Measurements from ENCODE around the gene PISD. TPM values are rescaled to one million over a fixed set of nuclear protein-coding genes. Genes with fewer than 3 reads are reported as not detected.
"Not testable (repeated sequence)": the region's sequence is repeated elsewhere in the genome, so short reads cannot be mapped to it uniquely, and the experiment has no call there.

Gene PISD
- total and polyA plus RNA-seq, 9 of the 15 experiments (the other 6 are each of a cell fraction or from before 2014, with no cell fraction given), result 24.5 to 65.9 (median 36.6) TPM

GRCh38 chr22:31668849-31669248, 6.8 kb upstream of the PISD start:
- FAIRE-seq; CTCF ChIA-PET (ENCODE audit: low intra/inter-chr PET ratio); H4K20me1 ChIP-seq (replicated peaks; ENCODE audit: control insufficient read depth, insufficient read depth, low read length); H3K4me3 ChIP-seq; BruUV-seq (replicated peaks); H3K36me3 ChIP-seq (ENCODE audit: control insufficient read depth, insufficient read depth, low read length); ATAC-seq; H3K27ac ChIP-seq (ENCODE audit: extremely low read depth, low read depth, low read length); H3K4me1 ChIP-seq (replicated peaks in 1 of 2; ENCODE audit: control insufficient read depth in 2 of 2, insufficient read depth in 2 of 2, low read length in 2 of 2); DNase-seq (ENCODE audit: extremely low read depth in 1 of 4, low spot score in 3 of 4); H2AFZ ChIP-seq (ENCODE audit: low read depth, low read length); H3K9ac ChIP-seq (ENCODE audit: insufficient read depth in 1 of 2, low read depth in 2 of 2, low read length in 2 of 2); H3K79me2 ChIP-seq (ENCODE audit: control insufficient read depth, insufficient read depth, low read length); H3K9me1 ChIP-seq (ENCODE audit: control insufficient read depth, insufficient read depth, low read length); H3K4me2 ChIP-seq (ENCODE audit: insufficient read depth, low read length); H3K27me3 ChIP-seq (ENCODE audit: control insufficient read depth in 2 of 2, insufficient read depth in 2 of 2, low read length in 2 of 2); H3K9me3 ChIP-seq (replicated peaks; ENCODE audit: control insufficient read depth, insufficient read depth, low read depth, low read length); POLR2A ChIA-PET: not testable (repeated sequence)
- in situ Hi-C loops (cut with MboI) (loop anchor here (5.0 kb wide), 1 partner anchor 298 kb away; no protein-coding TSS in a partner anchor), intact Hi-C loops (cut with micrococcal nuclease) (loop anchor here (10.0 kb wide), 2 partner anchors 86 to 206 kb away; partner anchors contain the start of genes DEPDC5 and PRR14L)
- 47% methylated on average over 3 of the region's 4 CpGs for WGBS (ENCODE audit: insufficient coverage, low coverage, missing lambda C conversion rate)
- TF ChIP-seq CEBPB (tag; IDR thresholded peaks at IDR 0.05), result 0 out of 2 replicates have a peak, but pooled peaks have one; percentile 13

DNA sequence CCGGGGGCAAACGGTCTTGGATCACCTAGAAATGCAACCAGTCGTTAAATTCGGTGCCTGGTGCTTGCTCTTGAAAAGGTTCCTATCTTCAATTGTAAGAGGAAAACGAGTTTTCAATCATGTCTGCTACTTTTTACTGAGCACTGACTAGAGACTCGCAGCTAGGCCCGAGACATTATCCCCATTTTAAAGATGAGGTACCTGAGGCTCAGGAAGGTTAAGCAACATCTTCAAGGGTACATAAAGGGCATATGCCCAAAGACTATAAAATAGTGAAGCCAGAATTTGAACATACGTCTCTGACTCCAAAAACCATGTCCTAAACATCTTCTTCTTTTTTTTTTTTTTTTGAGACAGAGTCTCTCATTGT, 638 bp upstream of the PISD start:
- Histone ChIP-seq H3K36me3 (ENCODE audit: control insufficient read depth, insufficient read depth, low read length) (no peaks in the 10 kb centered on the region), H3K4me3 (peak overlapping the region; percentile 94), H3K4me1 (replicated peaks in 1 of 2; ENCODE audit: control insufficient read depth in 2 of 2, insufficient read depth in 2 of 2, low read length in 2 of 2) (peaks cover 5% of the 10 kb centered on the region in 2 experiments; a peak in 4 of 5 replicates), H3K9me3 (replicated peaks; ENCODE audit: control insufficient read depth, insufficient read depth, low read depth, low read length) (no peaks in the 10 kb centered on the region), H3K9ac (ENCODE audit: insufficient read depth in 1 of 2, low read depth in 2 of 2, low read length in 2 of 2) (peak overlapping the region; percentile 68 to 97; a peak in 3 of 4 replicates), H3K4me2 (ENCODE audit: insufficient read depth, low read length) (peak overlapping the region; percentile 96), H3K27me3 (ENCODE audit: control insufficient read depth in 2 of 2, insufficient read depth in 2 of 2, low read length in 2 of 2) (no peaks in the 10 kb centered on the region), H3K79me2 (ENCODE audit: control insufficient read depth, insufficient read depth, low read length) (peaks cover 41% of the 10 kb centered on the region), H4K20me1 (replicated peaks; ENCODE audit: control insufficient read depth, insufficient read depth, low read length) (no peaks in the 10 kb centered on the region), H3K9me1 (ENCODE audit: control insufficient read depth, insufficient read depth, low read length) (no peaks in the 10 kb centered on the region), H3K27ac (ENCODE audit: extremely low read depth, low read depth, low read length) (peak overlapping the region; percentile 78), H2AFZ (ENCODE audit: low read depth, low read length) (peak overlapping the region; percentile 95)
- peak; percentile 49 for FAIRE-seq
- in situ Hi-C loops (cut with MboI) (no loop called here), intact Hi-C loops (cut with micrococcal nuclease) (loop anchor here (10.0 kb wide), 2 partner anchors 92 to 212 kb away; partner anchors contain the start of genes DEPDC5 and PRR14L)
- BruUV-seq (replicated peaks), result TSS peak; percentile 98
- WGBS (ENCODE audit: insufficient coverage, low coverage, missing lambda C conversion rate), result 14% methylated on average over 6 of the region's 8 CpGs
- ChIA-PET CTCF (ENCODE audit: low intra/inter-chr PET ratio) (no interaction called here), POLR2A (interaction anchor here (0.8 to 2.2 kb wide), 6 partner anchors 9 to 431 kb away, joined by 3 to 14 read pairs (median 4); no protein-coding TSS in a partner anchor)
- ATAC-seq, result no peak
- no peak for DNase-seq (ENCODE audit: extremely low read depth in 1 of 4, low spot score in 3 of 4)
- TF ChIP-seq BCOR (IDR thresholded peaks at IDR 0.05) (peak; percentile 56; the same call in 1 of the 2 replicates), RBM25 (IDR thresholded peaks at IDR 0.05; ENCODE audit: low read depth, low read length, severe bottlenecking) (peak; percentile 24), ZNF124 (CRISPR knock-in tag; IDR thresholded peaks at IDR 0.05) (no peak), MAFG (tag; conservative IDR thresholded peaks at IDR 0.05) (0 out of 2 replicates have a peak, but pooled peaks have one; percentile 1), ATF3 (IDR thresholded peaks at IDR 0.05) (0 out of 2 replicates have a peak, but pooled peaks have one; percentile 1), ATF3 (CRISPR knock-in tag; conservative IDR thresholded peaks at IDR 0.05) (no peak), ARID1B (IDR thresholded peaks at IDR 0.05) (peak; percentile 1; the same call in 1 of the 2 replicates), OTX1 (CRISPR knock-in tag; IDR thresholded peaks at IDR 0.05) (no peak), ESRRA (IDR thresholded peaks at IDR 0.05; ENCODE audit: borderline replicate concordance, low read depth) (peak; percentile 49), ZFX (CRISPR knock-in tag; IDR thresholded peaks at IDR 0.05) (peak; percentile 39), CREB1 (IDR thresholded peaks at IDR 0.05) (no peak), CREB1 (CRISPR knock-in tag; IDR thresholded peaks at IDR 0.05) (no peak)
- TF ChIP-seq, protein P1, sequence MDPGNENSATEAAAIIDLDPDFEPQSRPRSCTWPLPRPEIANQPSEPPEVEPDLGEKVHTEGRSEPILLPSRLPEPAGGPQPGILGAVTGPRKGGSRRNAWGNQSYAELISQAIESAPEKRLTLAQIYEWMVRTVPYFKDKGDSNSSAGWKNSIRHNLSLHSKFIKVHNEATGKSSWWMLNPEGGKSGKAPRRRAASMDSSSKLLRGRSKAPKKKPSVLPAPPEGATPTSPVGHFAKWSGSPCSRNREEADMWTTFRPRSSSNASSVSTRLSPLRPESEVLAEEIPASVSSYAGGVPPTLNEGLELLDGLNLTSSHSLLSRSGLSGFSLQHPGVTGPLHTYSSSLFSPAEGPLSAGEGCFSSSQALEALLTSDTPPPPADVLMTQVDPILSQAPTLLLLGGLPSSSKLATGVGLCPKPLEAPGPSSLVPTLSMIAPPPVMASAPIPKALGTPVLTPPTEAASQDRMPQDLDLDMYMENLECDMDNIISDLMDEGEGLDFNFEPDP (CRISPR knock-in tag; IDR thresholded peaks at IDR 0.05), result no peak
